ENCODE results near the gene TBC1D20. TPM values are rescaled to one million over a fixed set of nuclear protein-coding genes. Genes with fewer than 3 reads are reported as not detected.

Gene TBC1D20
- total RNA-seq, 6 experiments from 2014 or later: 36.7 to 47.0 (median 42.1) TPM

- no peak for TF ChIP-seq CTCF (IDR thresholded peaks at IDR 0.05)
- H3K9me3 Mint-ChIP-seq: peaks cover 26% of the 10 kb centered on the region
- H3K27ac Mint-ChIP-seq: no peak overlapping the region
- H3K4me1 Mint-ChIP-seq (ENCODE audit: low read depth): no peaks in the 10 kb centered on the region
- peaks cover 15% of the 10 kb centered on the region for H3K27me3 Mint-ChIP-seq (ENCODE audit: insufficient read depth)
- H3K4me3 Mint-ChIP-seq: no peak overlapping the region
- peaks cover 28% of the 10 kb centered on the region for H3K36me3 Mint-ChIP-seq (ENCODE audit: low read depth)
- DNase-seq: no peak
Measured at GRCh38 chr20:472137-472846, 10.0 kb upstream of the TBC1D20 start.

GRCh38 chr20:469746-470490, 7.6 kb upstream of the TBC1D20 start:
- Mint-ChIP-seq H3K9me3 (peaks cover 28% of the 10 kb centered on the region), H3K4me3 (no peak overlapping the region), H3K36me3 (ENCODE audit: low read depth) (peaks cover 25% of the 10 kb centered on the region), H3K27me3 (ENCODE audit: insufficient read depth) (peaks cover 22% of the 10 kb centered on the region), H3K27ac (no peak overlapping the region), H3K4me1 (ENCODE audit: low read depth) (no peaks in the 10 kb centered on the region)
- no peak for TF ChIP-seq CTCF (IDR thresholded peaks at IDR 0.05)
- DNase-seq: no peak

- no peak overlapping the region for H3K27ac Mint-ChIP-seq
- DNase-seq: no peak
- peaks cover 6% of the 10 kb centered on the region for H3K4me1 Mint-ChIP-seq (ENCODE audit: low read depth)
- H3K4me3 Mint-ChIP-seq: no peak overlapping the region
- peaks cover 15% of the 10 kb centered on the region for H3K36me3 Mint-ChIP-seq (ENCODE audit: low read depth)
- peaks cover 28% of the 10 kb centered on the region for H3K9me3 Mint-ChIP-seq
- peaks cover 22% of the 10 kb centered on the region for H3K27me3 Mint-ChIP-seq (ENCODE audit: insufficient read depth)
- TF ChIP-seq CTCF (IDR thresholded peaks at IDR 0.05): no peak
Measured at GRCh38 chr20:467755-468154, 5.4 kb upstream of the TBC1D20 start.

GRCh38 chr20:461254-462198, 807 bp downstream of the TBC1D20 start:
- Mint-ChIP-seq H3K36me3 (ENCODE audit: low read depth) (no peaks in the 10 kb centered on the region), H3K9me3 (no peaks in the 10 kb centered on the region), H3K4me1 (ENCODE audit: low read depth) (peaks cover 34% of the 10 kb centered on the region), H3K4me3 (peak overlapping the region; percentile 98), H3K27ac (peak overlapping the region; percentile 97), H3K27me3 (ENCODE audit: insufficient read depth) (no peaks in the 10 kb centered on the region; the same call in none of the 2 replicates)
- DNase-seq: peak; percentile 32
- no peak for TF ChIP-seq CTCF (IDR thresholded peaks at IDR 0.05)

GRCh38 chr20:460707-461106, 1.6 kb downstream of the TBC1D20 start:
- Mint-ChIP-seq H3K36me3 (ENCODE audit: low read depth) (no peaks in the 10 kb centered on the region), H3K4me3 (peak overlapping the region; percentile 98), H3K27ac (peak overlapping the region; percentile 77), H3K27me3 (ENCODE audit: insufficient read depth) (no peaks in the 10 kb centered on the region; the same call in 1 of the 2 replicates), H3K4me1 (ENCODE audit: low read depth) (peaks cover 34% of the 10 kb centered on the region), H3K9me3 (no peaks in the 10 kb centered on the region)
- no peak for TF ChIP-seq CTCF (IDR thresholded peaks at IDR 0.05)
- no peak for DNase-seq
